IPS-18a (cell line): ENCODE results near the gene ULK2.

ENCODE experiments used
- H3K27ac ChIP-seq: one replicate; pipeline ENCODE4 v1.5.1; 2013; ENCODE audit warnings: low read length
- H3K27me3 ChIP-seq: one replicate; pipeline ENCODE4 v1.6.1; 2013; ENCODE audit warnings: mild to moderate bottlenecking, low read length; ENCODE audit not compliant: control insufficient read depth, insufficient read depth
- H3K36me3 ChIP-seq: one replicate; pipeline ENCODE4 v1.6.1; 2013; ENCODE audit warnings: low read depth, low read length; ENCODE audit not compliant: control insufficient read depth
- H3K4me1 ChIP-seq: one replicate; pipeline ENCODE4 v1.6.1; 2013; ENCODE audit warnings: low read depth, low read length; ENCODE audit not compliant: control insufficient read depth
- H3K4me3 ChIP-seq: one replicate; pipeline ENCODE4 v1.5.1; 2013; ENCODE audit warnings: low read length
- H3K9ac ChIP-seq: one replicate; pipeline ENCODE4 v1.6.1; 2013; ENCODE audit warnings: mild to moderate bottlenecking, low read length, moderate library complexity
- H3K9me3 ChIP-seq: one replicate; pipeline ENCODE4 v1.6.1; 2013; ENCODE audit warnings: low read depth, low read length; ENCODE audit not compliant: control insufficient read depth

Gene ULK2

GRCh38 chr17:19867329-19868078 is at the start of gene ULK2:
Gene ULK2, minus strand, starts transcription at chr17:19867936. Its CDS starts 519 bp downstream, at chr17:19867417.
- peaks cover 31% of the 10 kb centered on the region for H3K27me3 ChIP-seq
- H3K9me3 ChIP-seq = no peaks in the 10 kb centered on the region
- no peak within 1 kb of the TSS for H3K27ac ChIP-seq
- no peaks in the 10 kb centered on the region for H3K36me3 ChIP-seq
- no peaks in the 10 kb centered on the region for H3K4me1 ChIP-seq
- peak within 1 kb of the TSS; percentile 31 for H3K9ac ChIP-seq
- peak within 1 kb of the TSS; percentile 78 for H3K4me3 ChIP-seq

GRCh38 chr17:19915245-19915978 is 47.7 kb upstream of the ULK2 start:
- H3K36me3 ChIP-seq = peaks cover 32% of the 10 kb centered on the region

GRCh38 chr17:19911033-19911432 is 43.3 kb upstream of the ULK2 start:
- Histone ChIP-seq H3K9me3 (no peaks in the 10 kb centered on the region), H3K4me1 (peaks cover 5% of the 10 kb centered on the region), H3K36me3 (peaks cover 45% of the 10 kb centered on the region), H3K27me3 (no peaks in the 10 kb centered on the region), H3K4me3 (peak overlapping the region; percentile 7), H3K27ac (no peak overlapping the region), H3K9ac (no peak overlapping the region)

More at GRCh38 chr17:19915245-19915978, 47.7 kb upstream of the ULK2 start:
- Histone ChIP-seq H3K27me3 (no peaks in the 10 kb centered on the region), H3K4me1 (peaks cover 5% of the 10 kb centered on the region), H3K9ac (no peak overlapping the region), H3K27ac (no peak overlapping the region), H3K9me3 (no peaks in the 10 kb centered on the region), H3K4me3 (no peak overlapping the region)

GRCh38 chr17:19909139-19909538 is 41.4 kb upstream of the ULK2 start:
- H3K27me3 ChIP-seq = no peaks in the 10 kb centered on the region
- H3K4me3 ChIP-seq = no peak overlapping the region
- H3K27ac ChIP-seq = no peak overlapping the region
- no peak overlapping the region for H3K9ac ChIP-seq
- no peaks in the 10 kb centered on the region for H3K9me3 ChIP-seq
- peaks cover 5% of the 10 kb centered on the region for H3K4me1 ChIP-seq
- H3K36me3 ChIP-seq = peaks cover 45% of the 10 kb centered on the region

- Histone ChIP-seq H3K36me3 (peaks cover 59% of the 10 kb centered on the region), H3K4me1 (no peaks in the 10 kb centered on the region), H3K9ac (no peak overlapping the region), H3K27me3 (no peaks in the 10 kb centered on the region), H3K4me3 (no peak overlapping the region), H3K27ac (no peak overlapping the region), H3K9me3 (no peaks in the 10 kb centered on the region)
These were observed 37.8 kb upstream of the ULK2 start for GRCh38 chr17:19905502-19905901.

- no peak overlapping the region for H3K27ac ChIP-seq
- peaks cover 59% of the 10 kb centered on the region for H3K36me3 ChIP-seq
- H3K9me3 ChIP-seq = no peaks in the 10 kb centered on the region
- H3K4me3 ChIP-seq = no peak overlapping the region
- H3K9ac ChIP-seq = no peak overlapping the region
- H3K4me1 ChIP-seq = no peaks in the 10 kb centered on the region
- no peaks in the 10 kb centered on the region for H3K27me3 ChIP-seq
These were observed 37.2 kb upstream of the ULK2 start for GRCh38 chr17:19904924-19905323.

GRCh38 chr17:19904412-19904811 is 36.7 kb upstream of the ULK2 start:
- no peaks in the 10 kb centered on the region for H3K27me3 ChIP-seq
- H3K4me1 ChIP-seq = no peaks in the 10 kb centered on the region
- no peaks in the 10 kb centered on the region for H3K9me3 ChIP-seq
- H3K36me3 ChIP-seq = peaks cover 53% of the 10 kb centered on the region
- H3K27ac ChIP-seq = no peak overlapping the region
- no peak overlapping the region for H3K9ac ChIP-seq
- no peak overlapping the region for H3K4me3 ChIP-seq

- Histone ChIP-seq H3K4me3 (no peak overlapping the region), H3K9me3 (no peaks in the 10 kb centered on the region)
These were observed 33.1 kb upstream of the ULK2 start for GRCh38 chr17:19900809-19901208.

GRCh38 chr17:19897903-19898302 is 30.2 kb upstream of the ULK2 start:
- Histone ChIP-seq H3K27ac (no peak overlapping the region), H3K9ac (no peak overlapping the region), H3K36me3 (peaks cover 6% of the 10 kb centered on the region), H3K4me3 (no peak overlapping the region), H3K27me3 (no peaks in the 10 kb centered on the region), H3K9me3 (no peaks in the 10 kb centered on the region), H3K4me1 (peaks cover 4% of the 10 kb centered on the region)

More at GRCh38 chr17:19900809-19901208, 33.1 kb upstream of the ULK2 start:
- peaks cover 4% of the 10 kb centered on the region for H3K4me1 ChIP-seq
- H3K9ac ChIP-seq = no peak overlapping the region
- H3K36me3 ChIP-seq = peaks cover 28% of the 10 kb centered on the region
- no peak overlapping the region for H3K27ac ChIP-seq
- H3K27me3 ChIP-seq = no peaks in the 10 kb centered on the region

GRCh38 chr17:19897090-19897837 is 29.5 kb upstream of the ULK2 start:
- H3K4me3 ChIP-seq = no peak overlapping the region
- H3K4me1 ChIP-seq = peaks cover 4% of the 10 kb centered on the region
- no peaks in the 10 kb centered on the region for H3K27me3 ChIP-seq
- H3K9me3 ChIP-seq = no peaks in the 10 kb centered on the region
- H3K9ac ChIP-seq = no peak overlapping the region
- peaks cover 6% of the 10 kb centered on the region for H3K36me3 ChIP-seq
- no peak overlapping the region for H3K27ac ChIP-seq

GRCh38 chr17:19896679-19897078 is 28.9 kb upstream of the ULK2 start:
- Histone ChIP-seq H3K27ac (no peak overlapping the region), H3K4me3 (no peak overlapping the region), H3K4me1 (peaks cover 4% of the 10 kb centered on the region), H3K36me3 (peaks cover 6% of the 10 kb centered on the region), H3K9ac (no peak overlapping the region), H3K27me3 (no peaks in the 10 kb centered on the region), H3K9me3 (no peaks in the 10 kb centered on the region)
